Measurements from ENCODE around the gene C10orf90. TPM values are rescaled to one million over a fixed set of nuclear protein-coding genes. Genes with fewer than 3 reads are reported as not detected.

Gene C10orf90
- total RNA-seq, 1 experiment from 2014 or later = 0.18 TPM

GRCh38 chr10:126536148-126536547 lies 134.3 kb downstream of the C10orf90 start:
- ATAC-seq = no peak

GRCh38 chr10:126533644-126534043 lies 136.8 kb downstream of the C10orf90 start:
- Histone ChIP-seq H3K4me1 (ENCODE audit: insufficient read depth, low read length) (peaks cover 5% of the 10 kb centered on the region), H3K4me2 (ENCODE audit: low read length) (no peak overlapping the region), H3K27ac (ENCODE audit: low read length) (no peak overlapping the region), H3K79me2 (ENCODE audit: low read length) (no peaks in the 10 kb centered on the region), H3K9me3 (ENCODE audit: low read length) (no peaks in the 10 kb centered on the region), H3K27me3 (ENCODE audit: low read length) (no peaks in the 10 kb centered on the region), H3K4me3 (ENCODE audit: low read length) (no peak overlapping the region), H2AFZ (ENCODE audit: low read length) (no peak overlapping the region), H3K9ac (ENCODE audit: low read length) (no peak overlapping the region), H3F3A (ENCODE audit: low read length, unreplicated experiment) (no peaks in the 10 kb centered on the region), H3K9me2 (replicated peaks; ENCODE audit: low read length) (no peaks in the 10 kb centered on the region), H4K20me1 (ENCODE audit: low read length) (no peaks in the 10 kb centered on the region), H3K36me3 (ENCODE audit: low read depth, low read length) (no peaks in the 10 kb centered on the region)
- no TSS peak for BruUV-seq (replicated peaks)
- ChIA-PET POLR2A (ENCODE audit: unreplicated experiment) (no interaction called here), CTCF (no interaction called here)
- TF ChIP-seq EZH2 (IDR thresholded peaks at IDR 0.05; ENCODE audit: low read length, unreplicated experiment) (no peak), EZH2phosphoT487 (IDR thresholded peaks at IDR 0.05; ENCODE audit: borderline replicate concordance, low read length) (no peak), CTCF (conservative IDR thresholded peaks at IDR 0.05; ENCODE audit: low read depth, low read length) (no peak)
- no peak for ATAC-seq
- intact Hi-C loops (cut with micrococcal nuclease) = no loop called here
- DNase-seq = no peak

More at GRCh38 chr10:126536148-126536547, 134.3 kb downstream of the C10orf90 start:
- DNase-seq = no peak
- H3K9ac ChIP-seq (ENCODE audit: low read length) = no peak overlapping the region
- no peak overlapping the region for H3K4me2 ChIP-seq (ENCODE audit: low read length)
- no peaks in the 10 kb centered on the region for H3K9me2 ChIP-seq (replicated peaks; ENCODE audit: low read length)
- POLR2A ChIA-PET (ENCODE audit: unreplicated experiment) = no interaction called here
- intact Hi-C loops (cut with micrococcal nuclease) = no loop called here
- no TSS peak for BruUV-seq (replicated peaks)
- H3K9me3 ChIP-seq (ENCODE audit: low read length) = no peaks in the 10 kb centered on the region
- CTCF ChIA-PET = no interaction called here
- no peaks in the 10 kb centered on the region for H4K20me1 ChIP-seq (ENCODE audit: low read length)
- H3K79me2 ChIP-seq (ENCODE audit: low read length) = no peaks in the 10 kb centered on the region
- H3K4me1 ChIP-seq (ENCODE audit: insufficient read depth, low read length) = peaks cover 9% of the 10 kb centered on the region
- no peak overlapping the region for H2AFZ ChIP-seq (ENCODE audit: low read length)
- TF ChIP-seq CTCF (conservative IDR thresholded peaks at IDR 0.05; ENCODE audit: low read depth, low read length) = no peak
- no peak for TF ChIP-seq EZH2 (IDR thresholded peaks at IDR 0.05; ENCODE audit: low read length, unreplicated experiment)
- TF ChIP-seq EZH2phosphoT487 (IDR thresholded peaks at IDR 0.05; ENCODE audit: borderline replicate concordance, low read length) = no peak
- no peaks in the 10 kb centered on the region for H3K36me3 ChIP-seq (ENCODE audit: low read depth, low read length)
- no peaks in the 10 kb centered on the region for H3F3A ChIP-seq (ENCODE audit: low read length, unreplicated experiment)
- H3K27me3 ChIP-seq (ENCODE audit: low read length) = no peaks in the 10 kb centered on the region
- no peak overlapping the region for H3K4me3 ChIP-seq (ENCODE audit: low read length)
- no peak overlapping the region for H3K27ac ChIP-seq (ENCODE audit: low read length)

GRCh38 chr10:126528315-126528835 lies 142.1 kb downstream of the C10orf90 start:
- TF ChIP-seq EZH2 (IDR thresholded peaks at IDR 0.05; ENCODE audit: low read length, unreplicated experiment) = no peak
- TF ChIP-seq CTCF (conservative IDR thresholded peaks at IDR 0.05; ENCODE audit: low read depth, low read length) = no peak
- Histone ChIP-seq H3K36me3 (ENCODE audit: low read depth, low read length) (no peaks in the 10 kb centered on the region), H3K79me2 (ENCODE audit: low read length) (no peaks in the 10 kb centered on the region), H3K4me3 (ENCODE audit: low read length) (no peak overlapping the region), H3K9ac (ENCODE audit: low read length) (no peak overlapping the region), H4K20me1 (ENCODE audit: low read length) (no peaks in the 10 kb centered on the region), H2AFZ (ENCODE audit: low read length) (no peak overlapping the region), H3K27me3 (ENCODE audit: low read length) (no peaks in the 10 kb centered on the region), H3K4me2 (ENCODE audit: low read length) (no peak overlapping the region), H3K27ac (ENCODE audit: low read length) (no peak overlapping the region), H3F3A (ENCODE audit: low read length, unreplicated experiment) (no peaks in the 10 kb centered on the region), H3K4me1 (ENCODE audit: insufficient read depth, low read length) (no peaks in the 10 kb centered on the region), H3K9me2 (replicated peaks; ENCODE audit: low read length) (no peaks in the 10 kb centered on the region), H3K9me3 (ENCODE audit: low read length) (no peaks in the 10 kb centered on the region)
- POLR2A ChIA-PET (ENCODE audit: unreplicated experiment) = no interaction called here
- no TSS peak for BruUV-seq (replicated peaks)
- no peak for DNase-seq
- CTCF ChIA-PET = no interaction called here
- intact Hi-C loops (cut with micrococcal nuclease) = no loop called here
- ATAC-seq = no peak
